ENCODE results near the gene RAB3IL1. TPM values are rescaled to one million over a fixed set of nuclear protein-coding genes. Genes with fewer than 3 reads are reported as not detected.
"Not testable (repeated sequence)": the region's sequence is repeated elsewhere in the genome, so short reads cannot be mapped to it uniquely, and the experiment has no call there.

RAB3IL1 gene, protein sequence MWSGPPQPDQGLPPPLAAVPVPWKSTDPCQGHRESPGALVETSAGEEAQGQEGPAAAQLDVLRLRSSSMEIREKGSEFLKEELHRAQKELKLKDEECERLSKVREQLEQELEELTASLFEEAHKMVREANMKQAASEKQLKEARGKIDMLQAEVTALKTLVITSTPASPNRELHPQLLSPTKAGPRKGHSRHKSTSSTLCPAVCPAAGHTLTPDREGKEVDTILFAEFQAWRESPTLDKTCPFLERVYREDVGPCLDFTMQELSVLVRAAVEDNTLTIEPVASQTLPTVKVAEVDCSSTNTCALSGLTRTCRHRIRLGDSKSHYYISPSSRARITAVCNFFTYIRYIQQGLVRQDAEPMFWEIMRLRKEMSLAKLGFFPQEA
- 10 to 100 TPM in 1 of 2 donors, 1 to 10 TPM in 1; 9.7 to 14.9 TPM for total RNA-seq
- 8.2 TPM for polyA plus RNA-seq (2013, experiment 1 of 2)
- polyA plus RNA-seq (2013, experiment 2 of 2) = 3.6 TPM
- long read RNA-seq, experiment 1, partial matches to known transcripts = 1 of 4 reads
- long read RNA-seq, experiment 1, other reads (novel, unspliced or antisense) = 2 of 4 reads
- long read RNA-seq, experiment 2, transcript RAB3IL1-202 (10 exons, 2,284 nt) = major isoform, 14 of 21 reads
- long read RNA-seq, experiment 2, partial matches to known transcripts = 3 of 21 reads
- long read RNA-seq, experiment 2, other reads (novel, unspliced or antisense) = 4 of 21 reads
- long read RNA-seq, experiment 3, partial matches to known transcripts = 2 of 4 reads
- long read RNA-seq, experiment 3, other reads (novel, unspliced or antisense) = 2 of 4 reads
- long read RNA-seq, experiment 4, partial matches to known transcripts = 0 of 1 reads
- long read RNA-seq, experiment 4, other reads (novel, unspliced or antisense) = 1 of 1 reads

DNA sequence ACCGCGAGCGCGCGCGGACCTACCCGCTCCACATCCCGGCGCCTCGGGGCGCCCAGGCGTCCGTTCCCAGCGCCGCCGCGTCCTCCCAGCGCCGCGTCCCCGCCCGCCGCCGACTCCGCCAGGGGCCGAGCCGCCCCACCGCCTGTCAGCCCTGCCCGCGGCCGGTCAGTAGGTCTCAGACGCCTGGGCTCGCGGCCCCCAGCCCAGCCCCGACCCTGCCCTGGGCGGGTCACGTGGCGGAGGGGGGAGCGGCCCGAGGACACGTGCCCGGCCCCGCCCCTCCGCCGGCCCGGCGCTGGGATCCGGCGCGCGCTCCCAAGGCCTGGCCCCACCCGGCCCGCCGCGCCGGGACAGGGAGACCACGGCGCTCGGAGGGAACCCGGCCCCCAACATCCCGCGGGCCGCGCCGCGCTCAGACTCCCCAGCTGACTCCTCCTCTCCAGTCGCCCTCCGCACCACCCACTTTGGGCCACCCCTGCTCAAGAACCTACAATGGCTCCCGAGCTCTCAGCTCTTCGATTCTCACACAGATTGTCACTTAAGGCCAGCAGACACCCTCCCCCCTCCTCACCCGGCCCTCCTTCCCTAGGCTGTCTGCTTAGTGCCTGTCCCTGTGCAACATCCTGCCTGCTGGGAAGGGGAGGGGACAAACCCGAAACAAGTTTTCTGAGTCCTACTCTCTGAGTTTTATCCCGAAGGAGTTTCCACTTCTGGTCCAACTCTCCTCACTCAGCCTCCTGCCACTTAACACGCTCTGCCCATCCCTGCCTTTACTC, at the start of gene RAB3IL1:
Gene RAB3IL1 (minus strand): TSS at position 233 of the 776 bp plus-strand sequence. CDS start 199 bp downstream, at position 34.
- peaks cover 3% of the 10 kb centered on the region for H3K4me1 ChIP-seq (ENCODE audit: control insufficient read depth, insufficient read depth, low read length)
- no peak within 1 kb of the TSS for H3K27ac ChIP-seq (ENCODE audit: low read depth, low read length)
- peak within 1 kb of the TSS; percentile 32 for H3K27ac Mint-ChIP-seq
- WGBS, 2 experiments (ENCODE audit: insufficient coverage in 1 of 2, insufficient read length in 1 of 2) = 5 to 18% methylated on average over 16 to 74 of the region's 74 CpGs
- no peaks in the 10 kb centered on the region for H3K36me3 ChIP-seq (ENCODE audit: control insufficient read depth, insufficient read depth, low read length)
- TF ChIP-seq, protein P1, sequence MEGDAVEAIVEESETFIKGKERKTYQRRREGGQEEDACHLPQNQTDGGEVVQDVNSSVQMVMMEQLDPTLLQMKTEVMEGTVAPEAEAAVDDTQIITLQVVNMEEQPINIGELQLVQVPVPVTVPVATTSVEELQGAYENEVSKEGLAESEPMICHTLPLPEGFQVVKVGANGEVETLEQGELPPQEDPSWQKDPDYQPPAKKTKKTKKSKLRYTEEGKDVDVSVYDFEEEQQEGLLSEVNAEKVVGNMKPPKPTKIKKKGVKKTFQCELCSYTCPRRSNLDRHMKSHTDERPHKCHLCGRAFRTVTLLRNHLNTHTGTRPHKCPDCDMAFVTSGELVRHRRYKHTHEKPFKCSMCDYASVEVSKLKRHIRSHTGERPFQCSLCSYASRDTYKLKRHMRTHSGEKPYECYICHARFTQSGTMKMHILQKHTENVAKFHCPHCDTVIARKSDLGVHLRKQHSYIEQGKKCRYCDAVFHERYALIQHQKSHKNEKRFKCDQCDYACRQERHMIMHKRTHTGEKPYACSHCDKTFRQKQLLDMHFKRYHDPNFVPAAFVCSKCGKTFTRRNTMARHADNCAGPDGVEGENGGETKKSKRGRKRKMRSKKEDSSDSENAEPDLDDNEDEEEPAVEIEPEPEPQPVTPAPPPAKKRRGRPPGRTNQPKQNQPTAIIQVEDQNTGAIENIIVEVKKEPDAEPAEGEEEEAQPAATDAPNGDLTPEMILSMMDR (conservative IDR thresholded peaks at IDR 0.05) = no peak
- peak within 1 kb of the TSS; percentile 62 for H3K4me3 Mint-ChIP-seq
- peak within 1 kb of the TSS; percentile 15 for H3K9ac ChIP-seq (ENCODE audit: extremely low read depth, low read length, poor library complexity, severe bottlenecking)
- peaks cover 24% of the 10 kb centered on the region for H3K27me3 Mint-ChIP-seq (ENCODE audit: insufficient read depth)
- DNase-seq = peak; percentile 82
- H3K4me3 ChIP-seq (ENCODE audit: low read length) = peak within 1 kb of the TSS; percentile 72
- no peaks in the 10 kb centered on the region for H3K9me3 ChIP-seq (ENCODE audit: control insufficient read depth, low read length)
- peaks cover 10% of the 10 kb centered on the region for H3K27me3 ChIP-seq (ENCODE audit: control insufficient read depth, insufficient read depth, low read length, poor library complexity, severe bottlenecking)
- peaks cover 38% of the 10 kb centered on the region for H3K4me1 Mint-ChIP-seq
- no peaks in the 10 kb centered on the region for H3K9me3 Mint-ChIP-seq
- no peaks in the 10 kb centered on the region for H3K36me3 Mint-ChIP-seq (ENCODE audit: low read depth)

DNA sequence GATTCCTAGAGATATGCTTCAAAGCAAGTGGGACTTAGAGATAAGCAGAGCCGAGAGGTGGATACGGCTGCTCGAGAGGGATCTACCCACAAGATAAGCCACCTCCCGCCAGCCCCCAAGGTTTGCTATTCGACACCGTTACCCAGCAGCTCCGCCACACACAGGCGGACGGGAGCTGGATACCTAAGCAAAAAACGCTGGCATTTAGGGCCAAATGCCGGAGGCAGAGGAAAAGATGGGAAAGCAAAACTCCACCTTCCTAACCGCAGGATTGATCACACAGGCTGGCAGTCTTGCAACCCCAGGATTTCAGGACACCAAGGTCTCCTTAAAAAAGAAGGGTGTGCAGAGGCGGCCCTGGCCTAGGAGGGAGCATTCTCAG, 49.4 kb upstream of the RAB3IL1 start:
- H3K36me3 ChIP-seq (ENCODE audit: control insufficient read depth, insufficient read depth, low read length) = peaks cover 34% of the 10 kb centered on the region
- peaks cover 6% of the 10 kb centered on the region for H3K4me1 ChIP-seq (ENCODE audit: control insufficient read depth, insufficient read depth, low read length)
- Mint-ChIP-seq H3K27ac (peak overlapping the region; percentile 91), H3K9me3 (no peaks in the 10 kb centered on the region), H3K4me1 (peaks cover 28% of the 10 kb centered on the region), H3K27me3 (ENCODE audit: insufficient read depth) (no peaks in the 10 kb centered on the region), H3K4me3 (peak overlapping the region; percentile 97), H3K36me3 (ENCODE audit: low read depth) (peaks cover 37% of the 10 kb centered on the region)
- H3K9ac ChIP-seq (ENCODE audit: extremely low read depth, low read length, poor library complexity, severe bottlenecking) = peak overlapping the region; percentile 89
- peak overlapping the region; percentile 91 for H3K4me3 ChIP-seq (ENCODE audit: low read length)
- 0% methylated on average over 9 to 13 of the region's 13 CpGs for WGBS, 2 experiments (ENCODE audit: insufficient coverage in 1 of 2, insufficient read length in 1 of 2)
- TF ChIP-seq, protein P1 (conservative IDR thresholded peaks at IDR 0.05) = no peak
- no peak for DNase-seq
- no peak overlapping the region for H3K27ac ChIP-seq (ENCODE audit: low read depth, low read length)
- H3K9me3 ChIP-seq (ENCODE audit: control insufficient read depth, low read length) = no peaks in the 10 kb centered on the region
- H3K27me3 ChIP-seq (ENCODE audit: control insufficient read depth, insufficient read depth, low read length, poor library complexity, severe bottlenecking) = no peaks in the 10 kb centered on the region

DNA sequence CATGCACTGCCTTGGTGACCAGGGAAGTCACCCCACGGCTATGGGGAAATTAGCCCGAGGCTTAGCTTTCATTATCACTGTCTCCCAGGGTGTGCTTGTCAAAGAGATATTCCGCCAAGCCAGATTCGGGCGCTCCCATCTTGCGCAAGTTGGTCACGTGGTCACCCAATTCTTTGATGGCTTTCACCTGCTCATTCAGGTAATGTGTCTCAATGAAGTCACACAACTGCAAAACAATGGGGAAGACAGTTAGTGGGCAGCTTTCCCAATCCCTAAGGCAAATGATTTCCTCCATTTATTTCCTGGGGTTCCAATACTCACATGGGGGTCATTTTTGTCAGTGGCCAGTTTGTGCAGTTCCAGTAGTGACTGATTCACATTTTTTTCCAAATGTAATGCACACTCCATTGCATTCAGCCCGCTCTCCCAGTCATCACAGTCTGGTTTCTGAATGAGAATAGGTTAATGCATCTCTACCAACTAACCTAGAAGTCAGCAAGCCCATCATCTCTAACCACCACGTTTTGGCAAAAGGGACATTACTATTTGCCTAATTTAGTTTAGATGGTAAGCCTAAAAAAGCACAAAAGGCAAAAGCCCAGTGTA, 47.4 kb upstream of the RAB3IL1 start:
- not testable (repeated sequence) for DNase-seq; H3K27ac ChIP-seq (ENCODE audit: low read depth, low read length); H3K9ac ChIP-seq (ENCODE audit: extremely low read depth, low read length, poor library complexity, severe bottlenecking); H3K27ac Mint-ChIP-seq; H3K27me3 Mint-ChIP-seq (ENCODE audit: insufficient read depth); H3K27me3 ChIP-seq (ENCODE audit: control insufficient read depth, insufficient read depth, low read length, poor library complexity, severe bottlenecking); H3K9me3 Mint-ChIP-seq; H3K9me3 ChIP-seq (ENCODE audit: control insufficient read depth, low read length); H3K4me1 ChIP-seq (ENCODE audit: control insufficient read depth, insufficient read depth, low read length)
- peaks cover 19% of the 10 kb centered on the region for H3K4me1 Mint-ChIP-seq
- Histone ChIP-seq H3K36me3 (ENCODE audit: control insufficient read depth, insufficient read depth, low read length) (peaks cover 34% of the 10 kb centered on the region), H3K4me3 (ENCODE audit: low read length) (peak overlapping the region; percentile 91)
- 96 to 97% methylated on average over 8 to 9 of the region's 9 CpGs for WGBS, 2 experiments (ENCODE audit: insufficient coverage in 1 of 2, insufficient read length in 1 of 2)
- peak overlapping the region; percentile 97 for H3K4me3 Mint-ChIP-seq
- H3K36me3 Mint-ChIP-seq (ENCODE audit: low read depth) = peaks cover 37% of the 10 kb centered on the region

Measured in endodermal cell (in vitro differentiated cells).